Endodermal cell (in vitro differentiated cells): ENCODE data around the gene TCOF1. TPM values are rescaled to one million over a fixed set of nuclear protein-coding genes. Genes with fewer than 3 reads are reported as not detected.

Experiments used
- DNase-seq: peaks from one replicate; pipeline ENCODE4 v3.0.0-alpha.2; 2017
- H3K27ac ChIP-seq: 2 replicates; pipeline ENCODE4 v1.5.1; 2013; ENCODE audit warnings: mild to moderate bottlenecking, low read depth, low read length, moderate library complexity
- H3K27me3 ChIP-seq: 2 replicates; pipeline ENCODE4 v1.6.1; 2013; ENCODE audit warnings: mild to moderate bottlenecking, low read length, moderate library complexity; ENCODE audit not compliant: insufficient read depth, control insufficient read depth, poor library complexity, severe bottlenecking
- H3K36me3 ChIP-seq: 2 replicates; pipeline ENCODE4 v1.7.0; 2013; ENCODE audit warnings: mild to moderate bottlenecking, low read length, moderate library complexity; ENCODE audit not compliant: control insufficient read depth, insufficient read depth
- H3K4me1 ChIP-seq: one replicate; pipeline ENCODE4 v1.7.0; 2013; ENCODE audit warnings: low read length; ENCODE audit not compliant: control insufficient read depth, insufficient read depth
- H3K4me3 ChIP-seq: 2 replicates; pipeline ENCODE4 v1.5.1; 2013; ENCODE audit warnings: mild to moderate bottlenecking, low read length, moderate library complexity
- H3K9ac ChIP-seq: 2 replicates; pipeline ENCODE4 v1.6.1; 2013; ENCODE audit warnings: mild to moderate bottlenecking, low read length, moderate library complexity; ENCODE audit not compliant: poor library complexity, severe bottlenecking; ENCODE audit errors: extremely low read depth
- H3K9me3 ChIP-seq: 2 replicates; pipeline ENCODE4 v1.6.1; 2013; ENCODE audit warnings: mild to moderate bottlenecking, low read length, moderate library complexity; ENCODE audit not compliant: control insufficient read depth
- H3K27ac Mint-ChIP-seq: 2 replicates; pipeline ENCODE4 v1.8.0; 2020; ENCODE audit warnings: mixed read lengths
- H3K27me3 Mint-ChIP-seq: 2 replicates; pipeline ENCODE4 v1.8.0; 2021; ENCODE audit warnings: mild to moderate bottlenecking, mixed read lengths; ENCODE audit not compliant: insufficient read depth
- H3K36me3 Mint-ChIP-seq: 2 replicates; pipeline ENCODE4 v1.8.0; 2020; ENCODE audit warnings: low read depth, mixed read lengths
- H3K4me1 Mint-ChIP-seq: 2 replicates; pipeline ENCODE4 v1.8.0; 2020; ENCODE audit warnings: mixed read lengths
- H3K4me3 Mint-ChIP-seq: 2 replicates; pipeline ENCODE4 v1.8.0; 2020; ENCODE audit warnings: mild to moderate bottlenecking, moderate library complexity, mixed read lengths
- H3K9me3 Mint-ChIP-seq: 2 replicates; pipeline ENCODE4 v1.8.0; 2020; ENCODE audit warnings: mild to moderate bottlenecking, mixed read lengths
- CTCF ChIP-seq: fragments of 200-600 bp; sonication (generic); conservative IDR thresholded peaks from 2 replicates; pipeline ENCODE4 v1.5.0; 2021; ENCODE audit warnings: antibody characterized with exemption, mild to moderate bottlenecking
- WGBS, 2 experiments: methylation state at CpG; one replicate each; pipeline versions ENCODE4 v1.1.5 to v1.1.7; 2013; ENCODE audit warnings: missing lambda C conversion rate in 2 of 2, mixed read lengths in 1 of 2; ENCODE audit not compliant: insufficient coverage in 1 of 2, insufficient read length in 1 of 2; 5-methylcytosine and 5-hydroxymethylcytosine counted together
- total RNA-seq, 2 donors: library from RNA; stranded (reverse); fragmentation: NEBNext Ultra II Directional in 1 of 2; extraction: Animal tissue kit (Norgen Biotek cat#: 25700) in 1 of 2; gene quantifications; 2 replicates in 1 of 2; 3 replicates in 1 of 2; pipeline ENCODE4 v1.2.1, GENCODE V29; 2021

TCOF1 gene
- total RNA-seq, 2 donors from 2014 or later = 88.8 to 107 TPM

GRCh38 chr5:150372639-150373038 is 15.1 kb downstream of the TCOF1 start:
- no peak for DNase-seq
- no peak overlapping the region for H3K4me3 Mint-ChIP-seq
- peaks cover 84% of the 10 kb centered on the region for H3K36me3 Mint-ChIP-seq
- no peaks in the 10 kb centered on the region for H3K9me3 ChIP-seq
- no peak overlapping the region for H3K27ac ChIP-seq
- no peaks in the 10 kb centered on the region for H3K4me1 Mint-ChIP-seq
- H3K27ac Mint-ChIP-seq = no peak overlapping the region
- H3K27me3 Mint-ChIP-seq = no peaks in the 10 kb centered on the region
- peaks cover 97% of the 10 kb centered on the region for H3K36me3 ChIP-seq
- WGBS, 2 experiments = 93% methylated on average over 3 to 6 of the region's 6 CpGs
- no peaks in the 10 kb centered on the region for H3K9me3 Mint-ChIP-seq
- H3K9ac ChIP-seq = no peak overlapping the region
- no peaks in the 10 kb centered on the region for H3K4me1 ChIP-seq
- no peak for TF ChIP-seq CTCF
- H3K27me3 ChIP-seq = no peaks in the 10 kb centered on the region
- no peak overlapping the region for H3K4me3 ChIP-seq

- Mint-ChIP-seq H3K27ac (no peak overlapping the region), H3K4me1 (no peaks in the 10 kb centered on the region), H3K27me3 (no peaks in the 10 kb centered on the region), H3K9me3 (no peaks in the 10 kb centered on the region), H3K4me3 (no peak overlapping the region), H3K36me3 (peaks cover 86% of the 10 kb centered on the region)
- Histone ChIP-seq H3K9me3 (no peaks in the 10 kb centered on the region), H3K4me1 (no peaks in the 10 kb centered on the region), H3K27me3 (no peaks in the 10 kb centered on the region), H3K27ac (no peak overlapping the region), H3K4me3 (no peak overlapping the region), H3K9ac (no peak overlapping the region), H3K36me3 (peaks cover 97% of the 10 kb centered on the region)
- no peak for DNase-seq
- 94 to 98% methylated on average over 6 to 11 of the region's 11 CpGs for WGBS, 2 experiments
- no peak for TF ChIP-seq CTCF
These were observed 17.2 kb downstream of the TCOF1 start for GRCh38 chr5:150374651-150375050.

- H3K9me3 ChIP-seq = no peaks in the 10 kb centered on the region
- DNase-seq = no peak
- H3K4me1 Mint-ChIP-seq = no peaks in the 10 kb centered on the region
- no peak overlapping the region for H3K4me3 Mint-ChIP-seq
- no peak overlapping the region for H3K27ac ChIP-seq
- no peaks in the 10 kb centered on the region for H3K27me3 ChIP-seq
- WGBS, 2 experiments = 85 to 86% methylated on average over 6 to 10 of the region's 10 CpGs
- H3K4me1 ChIP-seq = no peaks in the 10 kb centered on the region
- peaks cover 91% of the 10 kb centered on the region for H3K36me3 ChIP-seq
- peak overlapping the region; percentile 69 for H3K27ac Mint-ChIP-seq
- no peaks in the 10 kb centered on the region for H3K27me3 Mint-ChIP-seq
- no peak overlapping the region for H3K9ac ChIP-seq
- peaks cover 82% of the 10 kb centered on the region for H3K36me3 Mint-ChIP-seq
- H3K9me3 Mint-ChIP-seq = no peaks in the 10 kb centered on the region
- no peak overlapping the region for H3K4me3 ChIP-seq
- no peak for TF ChIP-seq CTCF
These were observed 19.6 kb downstream of the TCOF1 start for GRCh38 chr5:150376799-150377771.
